Neural progenitor cell (in vitro differentiated cells): ENCODE results near the gene CTDSP2.

Source experiments
- CTCF ChIP-seq: fragments of 200-600 bp; sonication (generic); IDR thresholded peaks from 2 replicates; pipeline ENCODE4 v1.5.1; 2017; ENCODE audit warnings: antibody characterized with exemption, mild to moderate bottlenecking
- EZH2 ChIP-seq: fragments of 200-600 bp; sonication (generic); IDR thresholded peaks from 2 replicates; pipeline ENCODE4 v1.6.1; 2017; ENCODE audit warnings: antibody characterized with exemption, mild to moderate bottlenecking, moderate library complexity
- EZH2phosphoT487 ChIP-seq: fragments of 200-600 bp; sonication (generic); IDR thresholded peaks from 2 replicates; pipeline ENCODE4 v1.6.1; 2017; ENCODE audit warnings: antibody characterized with exemption

DNA sequence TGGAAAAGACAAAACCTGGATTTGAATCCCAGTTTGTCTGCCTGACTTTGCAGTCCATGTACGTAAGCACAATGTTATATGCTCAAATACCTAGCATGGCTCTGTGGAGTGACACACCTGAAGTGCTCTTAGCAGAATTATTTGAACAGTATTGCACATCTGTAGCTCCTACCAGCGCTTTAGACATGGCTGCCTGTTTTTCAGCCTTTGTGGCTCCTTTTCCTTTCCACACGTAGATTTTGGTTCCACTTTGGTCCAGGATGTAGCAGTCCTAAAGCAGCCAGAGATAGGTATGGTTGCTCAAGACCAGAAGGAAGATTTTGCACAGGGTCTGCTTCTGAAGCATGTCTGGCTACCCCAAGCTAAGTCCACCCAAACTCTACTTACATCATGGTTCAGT lies 37.1 kb downstream of the CTDSP2 start:
- TF ChIP-seq EZH2 (no peak), CTCF (no peak), EZH2phosphoT487 (no peak)
